Uterus (tissue), 4 donors: ENCODE data around the gene ZC3H7B. TPM values are rescaled to one million over a fixed set of nuclear protein-coding genes. Genes with fewer than 3 reads are reported as not detected.

Source experiments
- DNase-seq, 2 donors: peaks; one replicate each; pipeline ENCODE4 v3.0.0-alpha.2; 2019 to 2020
- H3K27ac ChIP-seq, 2 donors: fragments of 200-600 bp; sonication (generic); 1 replicate in 1 of 2; 2 replicates in 1 of 2; pipeline ENCODE4 v1.5.1; 2016 to 2018
- H3K27me3 ChIP-seq, 2 donors: fragments of 200-600 bp; sonication (generic); one replicate each; pipeline ENCODE4 v1.5.1; 2018 to 2019; ENCODE audit warnings: control low read depth in 1 of 2
- H3K36me3 ChIP-seq, 2 donors: fragments of 200-600 bp; sonication (generic); one replicate each; pipeline ENCODE4 v1.5.1; 2019; ENCODE audit warnings: control low read depth in 1 of 2
- H3K4me1 ChIP-seq, 2 donors: fragments of 200-600 bp; sonication (generic); one replicate each; pipeline ENCODE4 v1.5.1; 2018 to 2019; ENCODE audit warnings: control low read depth in 1 of 2
- H3K4me3 ChIP-seq, 2 donors: fragments of 200-600 bp; sonication (generic); 1 replicate in 1 of 2; 2 replicates in 1 of 2; pipeline ENCODE4 v1.5.1; 2018 to 2019; ENCODE audit warnings: mild to moderate bottlenecking in 1 of 2
- H3K9me3 ChIP-seq, 2 donors: fragments of 200-600 bp; sonication (generic); one replicate each; pipeline ENCODE4 v1.5.1; 2019; ENCODE audit warnings: control low read depth in 1 of 2
- CTCF ChIP-seq, 4 experiments: fragments of 200-600 bp in 2 of 4; fragments of 450-650 bp in 2 of 4; sonication (generic) in 2 of 4; IDR thresholded peaks; one replicate each; pipeline ENCODE4 v1.5.1; 2016 to 2019; ENCODE audit warnings: antibody characterized with exemption in 4 of 4, mild to moderate bottlenecking in 2 of 4, moderate library complexity in 1 of 4
- POLR2A ChIP-seq, 2 donors: fragments of 450-650 bp; IDR thresholded peaks; one replicate each; pipeline ENCODE4 v1.6.1; 2016; ENCODE audit warnings: antibody characterized with exemption in 2 of 2, mild to moderate bottlenecking in 1 of 2, moderate library complexity in 1 of 2
- intact Hi-C: fragments of 100-400 bp; cut with DNase I; formaldehyde crosslinking; loops from one replicate; pipeline ENCODE4 v1.15.1; 2023; ENCODE audit warnings: low total_unique reads
- total RNA-seq, 4 donors: library from RNA; depleted of rRNA in 3 of 4; stranded (reverse); fragments of >200 nt in 3 of 4; gene quantifications; one replicate each; pipeline versions ENCODE4 v1.1.0 to v1.2.4, GENCODE V29; 2014 to 2023
- donor health status: DM: yes; HTN: yes; CAD: no.

The ZC3H7B gene
- total RNA-seq, 4 donors from 2014 or later: 14.1 to 74.1 (median 28.2) TPM

- H3K27ac ChIP-seq: peak overlapping the region; percentile 65 to 79
- intact Hi-C loops: no loop called here
- no peaks in the 10 kb centered on the region for H3K36me3 ChIP-seq
- H3K4me3 ChIP-seq: peak overlapping the region; percentile 42 to 46
- no peaks in the 10 kb centered on the region for H3K27me3 ChIP-seq
- peak in 1 of 2 donors; percentile 57 for TF ChIP-seq POLR2A (IDR thresholded peaks at IDR 0.05)
- TF ChIP-seq CTCF (IDR thresholded peaks at IDR 0.05): peak in 3 of 4 experiments; percentile 13 to 39 (median 15)
- no peaks in the 10 kb centered on the region for H3K9me3 ChIP-seq
- DNase-seq: peak; percentile 96 to 98
- H3K4me1 ChIP-seq: peaks cover 4 to 19% of the 10 kb centered on the region in 2 donors
Observed at GRCh38 chr22:41367039-41367679, 65.8 kb downstream of the ZC3H7B start.

- Histone ChIP-seq H3K27ac (peak overlapping the region; percentile 65 to 79), H3K4me1 (peaks cover 4 to 19% of the 10 kb centered on the region in 2 donors), H3K27me3 (no peaks in the 10 kb centered on the region), H3K36me3 (no peaks in the 10 kb centered on the region), H3K4me3 (peak overlapping the region; percentile 42 to 46), H3K9me3 (no peaks in the 10 kb centered on the region)
- TF ChIP-seq POLR2A (IDR thresholded peaks at IDR 0.05): no peak
- intact Hi-C loops: no loop called here
- peak; percentile 54 to 65 for DNase-seq
Observed at GRCh38 chr22:41367680-41368542, 66.6 kb downstream of the ZC3H7B start.

GRCh38 chr22:41368543-41369423 is 67.5 kb downstream of the ZC3H7B start:
- H3K9me3 ChIP-seq: no peaks in the 10 kb centered on the region
- H3K4me3 ChIP-seq: peak overlapping the region; percentile 42 to 46
- intact Hi-C loops: no loop called here
- H3K36me3 ChIP-seq: no peaks in the 10 kb centered on the region
- peak in 1 of 2 donors; percentile 31 for DNase-seq
- H3K4me1 ChIP-seq: peaks cover 4 to 19% of the 10 kb centered on the region in 2 donors
- TF ChIP-seq CTCF (IDR thresholded peaks at IDR 0.05): no peak
- no peak for TF ChIP-seq POLR2A (IDR thresholded peaks at IDR 0.05)
- no peaks in the 10 kb centered on the region for H3K27me3 ChIP-seq
- H3K27ac ChIP-seq: peak overlapping the region; percentile 65 to 79

GRCh38 chr22:41369424-41369745 is 68.1 kb downstream of the ZC3H7B start:
- no peaks in the 10 kb centered on the region for H3K9me3 ChIP-seq
- peaks cover 4 to 19% of the 10 kb centered on the region in 2 donors for H3K4me1 ChIP-seq
- H3K27me3 ChIP-seq: no peaks in the 10 kb centered on the region
- intact Hi-C loops: no loop called here
- no peaks in the 10 kb centered on the region for H3K36me3 ChIP-seq
- TF ChIP-seq CTCF (IDR thresholded peaks at IDR 0.05): no peak
- no peak for TF ChIP-seq POLR2A (IDR thresholded peaks at IDR 0.05)
- H3K4me3 ChIP-seq: peak overlapping the region in 1 of 2 donors; percentile 46
- peak overlapping the region; percentile 65 to 79 for H3K27ac ChIP-seq
- DNase-seq: no peak

GRCh38 chr22:41369837-41370236 is 68.5 kb downstream of the ZC3H7B start:
- Histone ChIP-seq H3K9me3 (no peaks in the 10 kb centered on the region), H3K27ac (peak overlapping the region; percentile 65 to 79), H3K36me3 (no peaks in the 10 kb centered on the region), H3K27me3 (no peaks in the 10 kb centered on the region), H3K4me3 (no peak overlapping the region), H3K4me1 (peaks cover 4 to 19% of the 10 kb centered on the region in 2 donors)
- TF ChIP-seq POLR2A (IDR thresholded peaks at IDR 0.05) (no peak), CTCF (IDR thresholded peaks at IDR 0.05) (no peak)
- intact Hi-C loops: loop anchor here (10.0 kb wide), 1 partner anchor 65 kb away; the partner anchor contains the start of gene ZC3H7B
- no peak for DNase-seq
